ENCODE data around the gene UGT1A8. TPM values are rescaled to one million over a fixed set of nuclear protein-coding genes. Genes with fewer than 3 reads are reported as not detected.

Gene UGT1A8
- total and polyA plus RNA-seq, 2 experiments from 2014 or later = 0.10 TPM; not detected in 1

DNA sequence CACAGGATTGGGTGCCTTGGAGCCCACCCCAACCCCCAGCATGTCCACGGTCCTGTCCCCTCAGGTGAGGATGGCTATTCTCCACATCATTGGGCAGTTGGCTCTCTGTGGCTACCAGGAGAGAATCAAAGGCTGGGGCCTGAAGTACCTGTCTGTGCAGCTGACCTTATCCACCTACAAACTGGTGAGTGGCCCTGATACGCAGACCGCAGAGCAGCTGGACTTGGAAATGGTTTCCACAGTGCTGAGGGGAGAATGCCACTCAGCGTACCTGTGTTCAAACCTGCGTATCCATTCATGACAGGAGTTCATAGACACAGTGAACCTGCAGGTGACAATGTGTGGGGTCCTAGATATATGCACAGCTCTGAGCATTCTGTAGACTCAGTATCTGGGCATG, 182.3 kb downstream of the UGT1A8 start:
- Histone ChIP-seq H4K20me1 (ENCODE audit: insufficient read depth, poor library complexity, severe bottlenecking) (no peaks in the 10 kb centered on the region), H3K27me3 (no peaks in the 10 kb centered on the region), H3K36me3 (replicated peaks; ENCODE audit: insufficient read depth, low read depth) (no peaks in the 10 kb centered on the region), H3K79me2 (no peaks in the 10 kb centered on the region), H2AFZ (no peak overlapping the region), H3K4me2 (no peak overlapping the region), H3K4me1 (ENCODE audit: insufficient read depth) (no peaks in the 10 kb centered on the region), H3K27ac (no peak overlapping the region), H3K4me3 (no peak overlapping the region), H3K9me3 (ENCODE audit: low read depth) (no peaks in the 10 kb centered on the region), H3K9me2 (replicated peaks; ENCODE audit: insufficient read depth) (no peaks in the 10 kb centered on the region)
- DNase-seq (ENCODE audit: low spot score) = no peak
- TF ChIP-seq EZH2 (IDR thresholded peaks at IDR 0.05; ENCODE audit: borderline replicate concordance) (no peak), EZH2phosphoT487 (IDR thresholded peaks at IDR 0.05; ENCODE audit: low read depth, severe bottlenecking, unreplicated experiment) (no peak)
- TF ChIP-seq, protein P1, sequence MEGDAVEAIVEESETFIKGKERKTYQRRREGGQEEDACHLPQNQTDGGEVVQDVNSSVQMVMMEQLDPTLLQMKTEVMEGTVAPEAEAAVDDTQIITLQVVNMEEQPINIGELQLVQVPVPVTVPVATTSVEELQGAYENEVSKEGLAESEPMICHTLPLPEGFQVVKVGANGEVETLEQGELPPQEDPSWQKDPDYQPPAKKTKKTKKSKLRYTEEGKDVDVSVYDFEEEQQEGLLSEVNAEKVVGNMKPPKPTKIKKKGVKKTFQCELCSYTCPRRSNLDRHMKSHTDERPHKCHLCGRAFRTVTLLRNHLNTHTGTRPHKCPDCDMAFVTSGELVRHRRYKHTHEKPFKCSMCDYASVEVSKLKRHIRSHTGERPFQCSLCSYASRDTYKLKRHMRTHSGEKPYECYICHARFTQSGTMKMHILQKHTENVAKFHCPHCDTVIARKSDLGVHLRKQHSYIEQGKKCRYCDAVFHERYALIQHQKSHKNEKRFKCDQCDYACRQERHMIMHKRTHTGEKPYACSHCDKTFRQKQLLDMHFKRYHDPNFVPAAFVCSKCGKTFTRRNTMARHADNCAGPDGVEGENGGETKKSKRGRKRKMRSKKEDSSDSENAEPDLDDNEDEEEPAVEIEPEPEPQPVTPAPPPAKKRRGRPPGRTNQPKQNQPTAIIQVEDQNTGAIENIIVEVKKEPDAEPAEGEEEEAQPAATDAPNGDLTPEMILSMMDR (IDR thresholded peaks at IDR 0.05; ENCODE audit: poor library complexity) = no peak
- 49% methylated on average over 5 of the region's 5 CpGs for WGBS (ENCODE audit: low lambda C conversion rate, missing lambda C conversion rate)

DNA sequence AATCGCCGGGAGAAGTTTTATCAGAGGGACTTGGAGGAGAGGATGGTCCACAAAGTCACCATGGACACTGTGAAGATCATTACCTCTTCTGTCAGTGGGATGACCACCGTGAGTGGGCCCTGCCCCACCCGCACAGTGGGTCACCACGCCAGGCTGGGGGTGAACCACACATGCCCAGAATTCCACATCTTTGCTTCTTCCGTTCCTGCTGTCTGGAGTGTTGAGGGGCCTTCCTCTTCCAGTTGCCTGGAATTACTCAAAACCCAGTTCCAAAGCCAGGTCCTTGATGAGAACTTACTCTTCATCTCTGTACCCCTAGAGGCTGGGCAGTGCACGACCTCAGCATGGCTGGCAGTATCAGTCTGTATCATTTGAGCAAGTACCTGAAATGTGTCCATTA, 182.8 kb downstream of the UGT1A8 start:
- WGBS (ENCODE audit: low lambda C conversion rate, missing lambda C conversion rate) = 81% methylated on average over 7 of the region's 7 CpGs
- H3K36me3 ChIP-seq (replicated peaks; ENCODE audit: insufficient read depth, low read depth) = no peaks in the 10 kb centered on the region
- no peaks in the 10 kb centered on the region for H3K4me1 ChIP-seq (ENCODE audit: insufficient read depth)
- no peak for DNase-seq (ENCODE audit: low spot score)
- H4K20me1 ChIP-seq (ENCODE audit: insufficient read depth, poor library complexity, severe bottlenecking) = no peaks in the 10 kb centered on the region
- no peaks in the 10 kb centered on the region for H3K27me3 ChIP-seq
- TF ChIP-seq EZH2 (IDR thresholded peaks at IDR 0.05; ENCODE audit: borderline replicate concordance) (no peak), EZH2phosphoT487 (IDR thresholded peaks at IDR 0.05; ENCODE audit: low read depth, severe bottlenecking, unreplicated experiment) (no peak)
- TF ChIP-seq, protein P1 (IDR thresholded peaks at IDR 0.05; ENCODE audit: poor library complexity) = no peak
- no peak overlapping the region for H2AFZ ChIP-seq
- H3K4me2 ChIP-seq = no peak overlapping the region
- no peaks in the 10 kb centered on the region for H3K9me3 ChIP-seq (ENCODE audit: low read depth)
- no peaks in the 10 kb centered on the region for H3K79me2 ChIP-seq
- H3K27ac ChIP-seq = no peak overlapping the region
- H3K4me3 ChIP-seq = no peak overlapping the region
- H3K9me2 ChIP-seq (replicated peaks; ENCODE audit: insufficient read depth) = no peaks in the 10 kb centered on the region

DNA sequence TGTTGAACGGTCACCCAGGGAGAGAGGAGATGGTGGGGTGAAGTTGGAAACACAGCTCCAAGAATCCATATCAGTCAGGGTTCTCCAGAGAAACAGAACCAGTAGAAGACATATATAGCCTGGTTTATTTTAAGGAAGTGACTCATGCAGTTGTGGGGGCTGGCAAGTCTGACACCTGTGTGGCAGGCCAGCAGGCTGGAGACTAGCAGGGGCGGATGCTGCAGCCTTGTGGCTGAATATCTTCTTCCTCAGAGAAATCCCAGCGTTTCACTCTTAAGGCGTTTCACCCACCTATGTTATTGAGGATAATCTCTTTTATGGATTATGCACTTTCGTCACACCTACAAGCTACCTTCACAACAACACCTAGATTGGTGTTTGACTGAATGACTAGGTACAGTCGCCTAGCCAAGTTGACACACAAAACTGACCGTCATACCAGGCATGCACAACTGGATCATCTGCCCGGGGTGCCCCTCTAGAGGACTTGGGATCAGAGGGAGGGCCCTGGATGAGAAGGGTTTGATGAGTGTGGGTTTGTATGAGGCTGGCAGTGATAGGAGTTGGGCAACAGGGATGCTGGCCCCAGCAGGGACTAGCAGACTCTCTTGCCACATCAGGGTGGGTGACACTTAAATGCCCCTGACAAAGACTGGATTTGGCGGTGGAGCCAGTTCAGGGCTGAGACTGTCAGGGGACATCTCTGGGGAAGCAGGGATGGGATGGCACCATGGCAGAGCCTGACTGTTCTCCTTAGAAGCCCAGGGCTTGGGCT, 184.1 kb downstream of the UGT1A8 start:
- Histone ChIP-seq H3K79me2 (no peaks in the 10 kb centered on the region), H3K36me3 (replicated peaks; ENCODE audit: insufficient read depth, low read depth) (no peaks in the 10 kb centered on the region), H2AFZ (no peak overlapping the region), H3K4me2 (no peak overlapping the region), H3K4me3 (no peak overlapping the region), H3K4me1 (ENCODE audit: insufficient read depth) (no peaks in the 10 kb centered on the region), H3K27ac (no peak overlapping the region), H4K20me1 (ENCODE audit: insufficient read depth, poor library complexity, severe bottlenecking) (no peaks in the 10 kb centered on the region), H3K27me3 (no peaks in the 10 kb centered on the region), H3K9me3 (ENCODE audit: low read depth) (no peaks in the 10 kb centered on the region), H3K9me2 (replicated peaks; ENCODE audit: insufficient read depth) (no peaks in the 10 kb centered on the region)
- no peak for DNase-seq (ENCODE audit: low spot score)
- no peak for TF ChIP-seq EZH2phosphoT487 (IDR thresholded peaks at IDR 0.05; ENCODE audit: low read depth, severe bottlenecking, unreplicated experiment)
- TF ChIP-seq, protein P1 (IDR thresholded peaks at IDR 0.05; ENCODE audit: poor library complexity) = no peak
- TF ChIP-seq EZH2 (IDR thresholded peaks at IDR 0.05; ENCODE audit: borderline replicate concordance) = no peak
- 77% methylated on average over 9 of the region's 9 CpGs for WGBS (ENCODE audit: low lambda C conversion rate, missing lambda C conversion rate)

Measured in hepatocyte (in vitro differentiated cells).